ENCODE measurements around the gene ACOT7. TPM values are rescaled to one million over a fixed set of nuclear protein-coding genes. Genes with fewer than 3 reads are reported as not detected.

The ACOT7 gene
- total and polyA plus RNA-seq, 7 donors, result 2.3 to 12.4 (median 4.1) TPM

DNA sequence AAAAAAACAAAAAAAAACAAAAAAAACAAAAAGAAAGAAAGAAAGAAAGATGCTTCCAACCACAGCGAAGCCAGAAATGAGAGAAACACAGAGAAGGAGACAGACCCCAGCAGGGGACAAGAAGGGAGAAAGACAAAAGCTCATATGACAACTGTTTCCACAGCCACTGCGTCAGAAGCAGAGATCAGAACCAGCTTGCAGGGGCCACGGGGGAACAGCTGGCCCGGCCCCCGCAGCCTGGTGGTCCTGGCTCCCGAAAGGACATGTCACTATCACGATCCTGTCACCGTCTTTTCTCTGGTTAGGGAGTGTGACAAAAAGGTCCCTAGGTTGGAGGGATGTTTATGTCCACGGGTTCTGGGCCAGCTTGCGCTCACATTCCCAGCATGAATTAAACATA, 60.7 kb downstream of the ACOT7 start:
- Histone ChIP-seq H3K27me3 (ENCODE audit: insufficient read depth in 3 of 3, low read length in 2 of 3) (peaks cover 0 to 2% (median 0%) of the 10 kb centered on the region in 3 donors), H3K36me3 (ENCODE audit: insufficient read depth in 1 of 2, low read depth in 1 of 2) (no peaks in the 10 kb centered on the region), H3K4me3 (no peak overlapping the region), H3K4me1 (no peaks in the 10 kb centered on the region), H3K9me3 (no peaks in the 10 kb centered on the region), H3K27ac (no peak overlapping the region)
- intact Hi-C loops (cut with DNase I), result no loop called here
- TF ChIP-seq, protein P1, sequence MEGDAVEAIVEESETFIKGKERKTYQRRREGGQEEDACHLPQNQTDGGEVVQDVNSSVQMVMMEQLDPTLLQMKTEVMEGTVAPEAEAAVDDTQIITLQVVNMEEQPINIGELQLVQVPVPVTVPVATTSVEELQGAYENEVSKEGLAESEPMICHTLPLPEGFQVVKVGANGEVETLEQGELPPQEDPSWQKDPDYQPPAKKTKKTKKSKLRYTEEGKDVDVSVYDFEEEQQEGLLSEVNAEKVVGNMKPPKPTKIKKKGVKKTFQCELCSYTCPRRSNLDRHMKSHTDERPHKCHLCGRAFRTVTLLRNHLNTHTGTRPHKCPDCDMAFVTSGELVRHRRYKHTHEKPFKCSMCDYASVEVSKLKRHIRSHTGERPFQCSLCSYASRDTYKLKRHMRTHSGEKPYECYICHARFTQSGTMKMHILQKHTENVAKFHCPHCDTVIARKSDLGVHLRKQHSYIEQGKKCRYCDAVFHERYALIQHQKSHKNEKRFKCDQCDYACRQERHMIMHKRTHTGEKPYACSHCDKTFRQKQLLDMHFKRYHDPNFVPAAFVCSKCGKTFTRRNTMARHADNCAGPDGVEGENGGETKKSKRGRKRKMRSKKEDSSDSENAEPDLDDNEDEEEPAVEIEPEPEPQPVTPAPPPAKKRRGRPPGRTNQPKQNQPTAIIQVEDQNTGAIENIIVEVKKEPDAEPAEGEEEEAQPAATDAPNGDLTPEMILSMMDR (IDR thresholded peaks at IDR 0.05), result no peak
- DNase-seq (no peak), ATAC-seq (no peak)
- 86 to 96% (median 96%) methylated on average over 10 of the region's 10 CpGs for WGBS, 3 donors

DNA sequence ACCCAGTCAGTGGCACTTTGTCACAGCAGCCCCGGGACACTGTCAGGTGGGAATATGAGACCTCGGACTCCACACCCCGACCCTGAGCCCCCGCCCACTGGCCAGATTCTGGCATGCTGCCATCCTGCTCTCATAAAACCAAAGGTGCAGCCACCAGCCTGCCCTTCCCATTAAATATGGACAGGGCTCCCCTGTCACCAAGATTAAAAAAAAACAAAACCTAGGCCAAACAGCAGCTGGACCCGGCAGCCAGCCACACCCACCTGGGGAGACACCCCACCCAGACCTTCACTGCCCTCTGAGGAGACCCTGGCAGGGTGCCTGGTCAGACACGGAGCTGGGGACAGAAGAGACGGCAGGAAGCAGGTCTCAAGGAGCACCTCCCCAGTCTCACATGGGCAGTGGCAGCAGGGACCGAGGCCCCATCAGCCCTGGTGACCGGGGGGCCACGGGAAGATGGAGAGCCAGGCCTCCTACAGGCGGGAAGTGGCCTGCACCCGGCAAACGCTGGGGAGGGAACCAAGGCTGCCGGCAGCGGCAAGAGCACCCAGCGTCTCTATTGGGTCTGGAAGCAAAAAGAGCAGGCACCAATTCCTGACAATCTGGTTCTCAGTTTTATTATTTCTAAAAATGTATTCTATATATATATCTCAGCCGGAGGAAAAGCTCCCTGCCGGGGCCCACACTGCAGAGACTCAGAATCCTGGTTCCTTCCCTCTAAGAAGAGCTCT, 61.9 kb downstream of the ACOT7 start:
- no peak overlapping the region for H3K4me3 ChIP-seq
- TF ChIP-seq, protein P1 (IDR thresholded peaks at IDR 0.05), result no peak
- H3K36me3 ChIP-seq (ENCODE audit: insufficient read depth in 1 of 2, low read depth in 1 of 2), result no peaks in the 10 kb centered on the region
- intact Hi-C loops (cut with DNase I), result no loop called here
- 72 to 76% (median 74%) methylated on average over 18 of the region's 18 CpGs for WGBS, 3 donors
- no peak for DNase-seq
- no peak for ATAC-seq
- H3K27ac ChIP-seq, result no peak overlapping the region
- H3K4me1 ChIP-seq, result no peaks in the 10 kb centered on the region
- H3K9me3 ChIP-seq, result no peaks in the 10 kb centered on the region
- peaks cover 0 to 2% (median 0%) of the 10 kb centered on the region in 3 donors for H3K27me3 ChIP-seq (ENCODE audit: insufficient read depth in 3 of 3, low read length in 2 of 3)

DNA sequence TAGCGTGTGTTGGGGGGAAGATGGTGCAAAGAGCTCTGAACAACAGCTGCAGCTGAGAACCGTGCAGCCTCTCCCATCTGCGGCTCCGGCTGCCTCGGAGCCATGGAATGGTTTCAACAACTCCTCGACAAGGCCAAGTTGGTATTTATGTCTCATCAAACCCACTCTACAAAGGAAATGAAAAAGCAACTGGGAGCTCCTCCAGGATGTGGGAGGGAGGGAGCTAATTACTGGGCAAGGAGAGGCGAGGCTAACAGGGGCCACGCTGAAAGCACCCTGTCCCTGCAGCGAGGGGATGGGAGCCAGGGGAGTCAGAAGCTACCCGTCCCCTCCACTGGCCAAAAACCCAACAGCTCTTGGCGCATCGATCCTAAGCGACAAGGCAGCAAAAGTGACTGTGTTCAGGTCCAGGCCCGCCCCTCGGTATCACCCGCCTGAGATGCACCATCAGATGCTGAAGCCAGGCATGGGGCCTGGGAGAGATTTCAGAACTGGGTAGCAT, 63.1 kb downstream of the ACOT7 start:
- TF ChIP-seq, protein P1 (IDR thresholded peaks at IDR 0.05), result no peak
- Histone ChIP-seq H3K27ac (no peak overlapping the region), H3K36me3 (ENCODE audit: insufficient read depth in 1 of 2, low read depth in 1 of 2) (no peaks in the 10 kb centered on the region), H3K27me3 (ENCODE audit: insufficient read depth in 3 of 3, low read length in 2 of 3) (peaks cover 0 to 2% (median 0%) of the 10 kb centered on the region in 3 donors), H3K9me3 (no peaks in the 10 kb centered on the region), H3K4me1 (no peaks in the 10 kb centered on the region), H3K4me3 (no peak overlapping the region)
- ATAC-seq, result no peak
- WGBS, 3 donors, result 54 to 62% (median 55%) methylated on average over 16 of the region's 16 CpGs
- intact Hi-C loops (cut with DNase I), result no loop called here
- DNase-seq, result no peak

DNA sequence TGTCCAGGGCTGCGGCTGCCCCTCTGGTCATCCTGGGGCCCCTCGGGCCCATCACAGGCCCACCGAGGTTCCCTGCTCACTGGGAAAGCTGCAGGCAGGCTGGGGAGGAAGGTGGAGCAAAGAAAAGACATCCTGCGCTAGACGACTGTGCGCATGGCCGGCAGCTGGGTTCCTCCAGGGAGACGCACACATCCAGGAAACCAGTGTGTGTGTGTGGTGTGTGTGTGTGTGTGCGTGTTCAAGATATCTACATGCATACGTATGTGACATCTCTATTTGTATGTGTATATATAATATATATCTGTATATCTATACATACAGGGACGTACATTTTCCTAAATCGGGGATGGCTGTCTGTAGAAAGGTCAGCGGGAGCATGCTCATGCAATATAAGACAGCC, 63.7 kb downstream of the ACOT7 start:
- H3K4me3 ChIP-seq, result no peak overlapping the region
- no peak for DNase-seq
- peaks cover 0 to 2% (median 0%) of the 10 kb centered on the region in 3 donors for H3K27me3 ChIP-seq (ENCODE audit: insufficient read depth in 3 of 3, low read length in 2 of 3)
- no peaks in the 10 kb centered on the region for H3K36me3 ChIP-seq (ENCODE audit: insufficient read depth in 1 of 2, low read depth in 1 of 2)
- no peak overlapping the region for H3K27ac ChIP-seq
- TF ChIP-seq, protein P1 (IDR thresholded peaks at IDR 0.05), result no peak
- no peaks in the 10 kb centered on the region for H3K9me3 ChIP-seq
- whole genome bisulfite sequencing, 3 donors, result 46 to 61% (median 49%) methylated on average over 13 of the region's 13 CpGs
- no peaks in the 10 kb centered on the region for H3K4me1 ChIP-seq
- intact Hi-C loops (cut with DNase I), result no loop called here
- no peak for ATAC-seq

All from psoas muscle (tissue), 8 donors.